NCI-H748 (cell line): ENCODE measurements around the gene RHBG.
A peak's percentile ranks its signal among the peaks of the same experiment; 100 is the strongest.

Source experiments
- DNase-seq: peaks from one replicate; lab custom pipeline; 2025; ENCODE audit not compliant: unreplicated experiment; lab: John Stamatoyannopoulos, UW

Gene RHBG

GRCh38 chr1:156402331-156403020 lies 33.5 kb downstream of the RHBG start:
- no peak for DNase-seq

GRCh38 chr1:156405670-156406069 lies 36.7 kb downstream of the RHBG start:
- no peak for DNase-seq

DNA sequence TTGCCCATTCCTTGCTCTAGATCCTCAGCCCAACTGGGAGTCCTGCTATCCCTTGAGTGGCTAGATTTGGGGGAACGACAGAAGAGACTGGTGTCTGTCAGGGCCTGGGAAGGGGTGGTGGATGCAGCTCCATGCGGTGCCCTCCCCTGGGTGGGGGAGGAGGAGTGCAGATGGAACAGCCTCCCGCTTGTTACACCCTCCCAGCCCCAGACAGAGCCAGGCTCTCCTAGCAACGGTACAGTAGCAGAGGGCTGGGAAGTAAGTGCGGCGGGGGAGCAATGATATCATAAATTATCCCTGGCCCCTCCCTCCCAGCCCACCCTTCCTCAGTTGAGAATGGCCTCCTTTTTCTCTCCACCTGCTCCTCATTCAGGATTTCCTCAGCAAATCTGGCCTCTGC lies 37.2 kb downstream of the RHBG start:
- peak; percentile 16 for DNase-seq

- peak; percentile 34 for DNase-seq
Observed at GRCh38 chr1:156407344-156407743, 38.3 kb downstream of the RHBG start.

DNA sequence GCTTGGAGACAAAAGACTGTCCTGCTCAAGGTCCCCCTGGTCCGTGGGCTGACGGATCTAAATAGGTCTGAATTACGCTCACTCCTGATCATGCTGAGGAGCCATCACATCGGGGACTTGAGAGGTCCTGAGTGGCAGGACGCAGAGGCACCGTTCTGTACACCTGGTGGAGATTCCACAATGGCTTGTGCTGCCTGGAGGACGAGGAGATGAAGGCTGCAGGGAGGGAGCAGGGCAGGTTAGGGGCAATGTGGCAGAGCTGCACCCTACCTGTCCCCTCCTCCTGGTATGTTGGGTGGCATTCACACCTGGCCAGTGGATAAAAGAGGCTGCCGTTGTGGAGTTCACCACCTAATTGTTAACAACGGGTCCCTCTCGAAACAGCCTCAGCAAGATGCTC lies 38.7 kb downstream of the RHBG start:
- DNase-seq, result no peak

GRCh38 chr1:156409439-156409838 lies 40.4 kb downstream of the RHBG start:
- no peak for DNase-seq

DNA sequence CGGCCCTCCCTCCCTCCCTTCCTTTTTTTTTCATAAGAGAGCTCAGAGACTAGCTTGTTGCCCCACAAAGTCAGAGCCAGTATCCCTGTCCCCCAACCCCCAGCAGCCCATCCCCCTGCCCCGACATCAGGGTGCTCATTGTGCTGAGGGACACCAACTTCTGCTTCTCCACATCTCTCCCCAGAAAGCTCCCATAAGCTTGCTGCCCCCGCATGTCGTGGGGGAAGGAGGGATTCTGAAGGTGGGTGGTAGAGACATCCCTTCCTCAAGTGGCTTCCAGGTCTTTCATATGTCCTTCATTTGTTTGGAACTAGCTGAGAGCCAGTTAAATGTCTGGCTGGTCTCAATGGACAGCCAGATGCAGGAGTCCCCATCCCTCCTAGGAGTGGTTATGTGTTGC lies 41.2 kb downstream of the RHBG start:
- no peak for DNase-seq

GRCh38 chr1:156410740-156411139 lies 41.7 kb downstream of the RHBG start:
- no peak for DNase-seq

- no peak for DNase-seq
Observed at GRCh38 chr1:156412653-156413321, 43.8 kb downstream of the RHBG start.

- no peak for DNase-seq
Observed at GRCh38 chr1:156413391-156414246, 44.6 kb downstream of the RHBG start.

GRCh38 chr1:156414461-156415064 lies 45.6 kb downstream of the RHBG start:
- no peak for DNase-seq

DNA sequence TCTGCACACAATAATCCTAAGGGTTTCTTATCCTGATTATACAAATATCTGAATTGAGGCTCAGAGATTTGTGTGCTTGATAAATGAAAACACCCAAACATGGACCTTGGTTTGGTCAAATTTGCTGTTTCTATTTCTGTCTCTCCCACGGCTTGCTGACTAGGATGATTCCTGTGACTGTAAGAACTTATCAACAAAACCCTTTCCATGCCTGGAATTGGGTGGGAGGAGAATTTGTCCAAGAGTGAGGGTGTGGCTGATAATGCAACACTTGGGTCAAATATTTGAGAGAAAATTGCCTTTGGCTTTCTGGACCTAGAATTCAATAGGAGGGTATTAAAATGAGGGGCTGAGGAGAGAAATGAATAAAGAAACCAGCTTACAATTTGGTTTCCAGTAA lies 48.0 kb downstream of the RHBG start:
- DNase-seq, result no peak

GRCh38 chr1:156417401-156418020 lies 48.5 kb downstream of the RHBG start:
- DNase-seq, result no peak

- no peak for DNase-seq
Observed at GRCh38 chr1:156418416-156419070, 49.5 kb downstream of the RHBG start.

- no peak for DNase-seq
Observed at GRCh38 chr1:156419854-156420204, 50.8 kb downstream of the RHBG start.

GRCh38 chr1:156420205-156421061 lies 51.4 kb downstream of the RHBG start:
- peak; percentile 28 for DNase-seq

DNA sequence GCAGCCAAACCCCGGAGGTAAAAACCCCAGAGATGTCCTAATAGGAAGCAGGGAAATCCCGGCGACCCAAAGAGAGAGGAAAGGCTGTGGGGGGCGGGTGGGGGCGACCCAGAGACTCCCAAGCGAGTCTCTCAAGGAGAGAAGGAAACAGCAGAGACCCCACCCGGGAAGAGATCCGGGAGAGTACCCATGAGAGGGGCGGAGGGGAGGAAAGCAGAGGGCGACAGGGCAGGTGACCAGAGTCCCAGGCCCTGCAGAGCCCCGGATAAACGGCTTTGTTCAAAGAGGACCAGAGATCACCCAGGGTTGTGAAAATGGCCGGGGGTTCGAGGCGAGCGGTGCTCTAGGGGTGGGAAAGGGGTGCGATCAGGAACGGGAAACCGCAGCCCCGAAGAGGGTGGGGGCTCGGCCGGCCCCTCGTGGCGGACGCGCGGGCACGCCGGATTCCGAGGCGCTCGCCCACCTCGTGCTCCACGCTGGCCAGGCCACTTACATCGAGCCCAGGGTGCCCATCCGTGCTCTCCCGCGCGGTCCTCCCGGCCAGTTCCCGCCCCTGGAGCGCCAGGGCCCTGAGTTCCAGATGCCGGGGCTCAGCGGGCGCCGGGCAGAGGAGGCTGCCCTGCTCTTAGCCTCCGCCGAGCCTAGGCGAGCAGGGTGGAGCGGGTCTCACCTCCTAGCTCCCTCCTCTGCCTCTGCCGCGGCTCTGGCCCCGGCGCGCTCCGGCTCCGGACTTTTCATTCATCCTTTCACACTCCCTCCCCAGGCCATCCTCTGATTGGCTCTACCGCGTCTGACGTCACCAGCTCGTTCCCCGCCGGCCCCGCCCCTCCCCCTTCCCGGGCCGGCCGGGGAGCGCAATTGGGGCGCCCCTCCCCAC lies 52.3 kb downstream of the RHBG start:
- DNase-seq, result peak; percentile 82

GRCh38 chr1:156421939-156422601 lies 53.1 kb downstream of the RHBG start:
- DNase-seq, result no peak
